ENCODE measurements around the gene SENP7.
A peak's percentile ranks its signal among the peaks of the same experiment; 100 is the strongest.
"Not testable (repeated sequence)": the region's sequence is repeated elsewhere in the genome, so short reads cannot be mapped to it uniquely, and the experiment has no call there.

SENP7 gene

GRCh38 chr3:101438641-101439040 lies 74.4 kb downstream of the SENP7 start:
- DNase-seq (ENCODE audit: low read depth), result not testable (repeated sequence)

- DNase-seq (ENCODE audit: low read depth), result no peak
Observed at GRCh38 chr3:101433652-101434051, 79.4 kb downstream of the SENP7 start.

GRCh38 chr3:101423984-101424888 lies 88.8 kb downstream of the SENP7 start:
- no peak for DNase-seq (ENCODE audit: low read depth)

GRCh38 chr3:101418851-101419250 lies 94.2 kb downstream of the SENP7 start:
- no peak for DNase-seq (ENCODE audit: low read depth)

- no peak for DNase-seq (ENCODE audit: low read depth)
Observed at GRCh38 chr3:101414121-101414520, 98.9 kb downstream of the SENP7 start.

GRCh38 chr3:101413656-101414055 lies 99.4 kb downstream of the SENP7 start:
- no peak for DNase-seq (ENCODE audit: low read depth)

- DNase-seq (ENCODE audit: low read depth), result no peak
Observed at GRCh38 chr3:101391413-101391950, 121.5 kb downstream of the SENP7 start.

GRCh38 chr3:101388706-101389105 lies 124.3 kb downstream of the SENP7 start:
- no peak for DNase-seq (ENCODE audit: low read depth)

GRCh38 chr3:101387351-101387750 lies 125.7 kb downstream of the SENP7 start:
- DNase-seq (ENCODE audit: low read depth), result no peak

- DNase-seq (ENCODE audit: low read depth), result no peak
Observed at GRCh38 chr3:101384426-101384825, 128.6 kb downstream of the SENP7 start.

- no peak for DNase-seq (ENCODE audit: low read depth)
Observed at GRCh38 chr3:101383656-101384055, 129.4 kb downstream of the SENP7 start.

- DNase-seq (ENCODE audit: low read depth), result no peak
Observed at GRCh38 chr3:101383156-101383575, 129.8 kb downstream of the SENP7 start.

- DNase-seq (ENCODE audit: low read depth), result peak; percentile 72
Observed at GRCh38 chr3:101381809-101382208, 131.2 kb downstream of the SENP7 start.

- no peak for DNase-seq (ENCODE audit: low read depth)
Observed at GRCh38 chr3:101379658-101380376, 133.2 kb downstream of the SENP7 start.

GRCh38 chr3:101377796-101378195 lies 135.2 kb downstream of the SENP7 start:
- DNase-seq (ENCODE audit: low read depth), result no peak

- no peak for DNase-seq (ENCODE audit: low read depth)
Observed at GRCh38 chr3:101377209-101377608, 135.8 kb downstream of the SENP7 start.

GRCh38 chr3:101375586-101375985 lies 137.4 kb downstream of the SENP7 start:
- no peak for DNase-seq (ENCODE audit: low read depth)

- DNase-seq (ENCODE audit: low read depth), result no peak
Observed at GRCh38 chr3:101362406-101362805, 150.6 kb downstream of the SENP7 start.

GRCh38 chr3:101351829-101352228 lies 161.2 kb downstream of the SENP7 start:
- peak; percentile 20 for DNase-seq (ENCODE audit: low read depth)

- DNase-seq (ENCODE audit: low read depth), result peak; percentile 56
Observed at GRCh38 chr3:101340591-101340990, 172.4 kb downstream of the SENP7 start.

- DNase-seq (ENCODE audit: low read depth), result no peak
Observed at GRCh38 chr3:101333883-101334282, 179.1 kb downstream of the SENP7 start.

GRCh38 chr3:101329016-101329673 lies 183.9 kb downstream of the SENP7 start:
- no peak for DNase-seq (ENCODE audit: low read depth)

Measured in ELR (cell line).